22Rv1 (cell line): ENCODE measurements around the gene EGF.
"Not testable (repeated sequence)": the region's sequence is repeated elsewhere in the genome, so short reads cannot be mapped to it uniquely, and the experiment has no call there.

Source experiments
- ZFX ChIP-seq: fragments of 450-650 bp; IDR thresholded peaks from 2 replicates; pipeline ENCODE4 v1.6.1; 2017; ENCODE audit warnings: antibody characterized with exemption, borderline replicate concordance
- TF ChIP-seq, protein P1 (sequence below): fragments of 450-650 bp; IDR thresholded peaks from 2 replicates; pipeline ENCODE4 v1.5.1; 2017; ENCODE audit warnings: mild to moderate bottlenecking

DNA sequence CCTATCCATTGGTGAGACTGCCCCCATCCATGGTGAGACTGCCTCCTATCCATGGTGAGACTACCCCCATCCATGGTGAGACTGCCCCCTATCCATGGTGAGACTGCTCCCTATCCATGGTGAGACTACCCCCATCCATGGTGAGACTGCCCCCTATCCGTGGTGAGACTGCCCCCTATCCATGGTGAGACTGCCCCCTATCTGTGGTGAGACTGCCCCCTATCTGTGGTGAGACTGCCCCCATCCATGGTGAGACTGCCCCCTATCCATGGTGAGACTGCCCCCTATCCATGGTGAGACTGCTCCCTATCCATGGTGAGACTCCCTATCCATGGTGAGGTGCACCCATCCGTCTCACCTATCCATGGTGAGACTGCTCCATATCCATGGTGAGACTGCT lies 37.1 kb upstream of the EGF start:
- TF ChIP-seq, protein P1, sequence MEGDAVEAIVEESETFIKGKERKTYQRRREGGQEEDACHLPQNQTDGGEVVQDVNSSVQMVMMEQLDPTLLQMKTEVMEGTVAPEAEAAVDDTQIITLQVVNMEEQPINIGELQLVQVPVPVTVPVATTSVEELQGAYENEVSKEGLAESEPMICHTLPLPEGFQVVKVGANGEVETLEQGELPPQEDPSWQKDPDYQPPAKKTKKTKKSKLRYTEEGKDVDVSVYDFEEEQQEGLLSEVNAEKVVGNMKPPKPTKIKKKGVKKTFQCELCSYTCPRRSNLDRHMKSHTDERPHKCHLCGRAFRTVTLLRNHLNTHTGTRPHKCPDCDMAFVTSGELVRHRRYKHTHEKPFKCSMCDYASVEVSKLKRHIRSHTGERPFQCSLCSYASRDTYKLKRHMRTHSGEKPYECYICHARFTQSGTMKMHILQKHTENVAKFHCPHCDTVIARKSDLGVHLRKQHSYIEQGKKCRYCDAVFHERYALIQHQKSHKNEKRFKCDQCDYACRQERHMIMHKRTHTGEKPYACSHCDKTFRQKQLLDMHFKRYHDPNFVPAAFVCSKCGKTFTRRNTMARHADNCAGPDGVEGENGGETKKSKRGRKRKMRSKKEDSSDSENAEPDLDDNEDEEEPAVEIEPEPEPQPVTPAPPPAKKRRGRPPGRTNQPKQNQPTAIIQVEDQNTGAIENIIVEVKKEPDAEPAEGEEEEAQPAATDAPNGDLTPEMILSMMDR: not testable (repeated sequence)
- TF ChIP-seq ZFX: not testable (repeated sequence)
